Activated naive CD4-positive, alpha-beta T cell treated with anti-CD3 and anti-CD28 coated beads, Interleukin-2, amount 50 U/mL, for 24 hours (primary cell): Measurements from ENCODE around the gene KCNJ6.
"Not testable (repeated sequence)": the region's sequence is repeated elsewhere in the genome, so short reads cannot be mapped to it uniquely, and the experiment has no call there.

Experiments
- H3K27ac Mint-ChIP-seq: one replicate; pipeline ENCODE4 v1.8.0; 2021; ENCODE audit warnings: mild to moderate bottlenecking, mixed read lengths
- H3K27me3 Mint-ChIP-seq: one replicate; pipeline ENCODE4 v1.8.0; 2021; ENCODE audit warnings: mixed read lengths
- H3K36me3 Mint-ChIP-seq: one replicate; pipeline ENCODE4 v1.8.0; 2021; ENCODE audit warnings: mixed read lengths
- H3K4me1 Mint-ChIP-seq: one replicate; pipeline ENCODE4 v1.8.0; 2021; ENCODE audit warnings: mixed read lengths
- H3K4me3 Mint-ChIP-seq: one replicate; pipeline ENCODE4 v1.8.0; 2021; ENCODE audit warnings: mild to moderate bottlenecking, mixed read lengths
- H3K9me3 Mint-ChIP-seq: one replicate; pipeline ENCODE4 v1.8.0; 2021; ENCODE audit warnings: mixed read lengths

The KCNJ6 gene

DNA sequence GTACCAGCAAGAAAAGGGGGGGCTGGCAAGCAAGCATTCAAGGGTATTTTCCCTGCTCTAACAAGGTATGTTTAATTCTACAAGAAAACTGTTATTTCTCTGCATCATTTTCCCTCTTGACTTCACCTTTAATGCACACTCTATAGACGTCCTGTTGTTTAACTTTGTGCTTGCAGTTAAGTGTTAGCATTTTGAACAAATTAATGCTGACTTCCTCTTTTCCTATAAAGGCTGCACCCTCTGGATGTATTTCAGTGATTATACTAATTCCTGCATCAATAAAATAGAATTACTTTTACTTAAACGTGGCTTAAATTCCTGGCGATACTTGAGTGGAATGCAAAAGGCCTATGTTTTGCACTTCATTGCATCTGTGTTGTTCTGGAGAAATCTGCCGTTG, 183.3 kb downstream of the KCNJ6 start:
- Mint-ChIP-seq H3K4me3 (no peak overlapping the region), H3K27ac (no peak overlapping the region), H3K27me3 (peaks cover 15% of the 10 kb centered on the region), H3K36me3 (no peaks in the 10 kb centered on the region), H3K9me3 (no peaks in the 10 kb centered on the region), H3K4me1 (no peaks in the 10 kb centered on the region)

- Mint-ChIP-seq H3K36me3 (no peaks in the 10 kb centered on the region), H3K4me1 (no peaks in the 10 kb centered on the region), H3K27me3 (peaks cover 10% of the 10 kb centered on the region), H3K9me3 (no peaks in the 10 kb centered on the region), H3K4me3 (no peak overlapping the region), H3K27ac (no peak overlapping the region)
Observed at GRCh38 chr21:37724201-37724600, 192.1 kb downstream of the KCNJ6 start.

- Mint-ChIP-seq H3K4me3 (no peak overlapping the region), H3K27me3 (peaks cover 12% of the 10 kb centered on the region), H3K27ac (no peak overlapping the region), H3K36me3 (no peaks in the 10 kb centered on the region), H3K4me1 (no peaks in the 10 kb centered on the region), H3K9me3 (no peaks in the 10 kb centered on the region)
Observed at GRCh38 chr21:37717534-37717933, 198.7 kb downstream of the KCNJ6 start.

GRCh38 chr21:37712569-37712934, 203.7 kb downstream of the KCNJ6 start:
- not testable (repeated sequence) for H3K4me1 Mint-ChIP-seq, H3K9me3 Mint-ChIP-seq, H3K36me3 Mint-ChIP-seq, H3K27ac Mint-ChIP-seq, H3K4me3 Mint-ChIP-seq
- H3K27me3 Mint-ChIP-seq = peaks cover 16% of the 10 kb centered on the region

GRCh38 chr21:37711836-37712568, 204.3 kb downstream of the KCNJ6 start:
- H3K27me3 Mint-ChIP-seq = peaks cover 19% of the 10 kb centered on the region
- H3K4me1 Mint-ChIP-seq = no peaks in the 10 kb centered on the region
- no peaks in the 10 kb centered on the region for H3K36me3 Mint-ChIP-seq
- H3K9me3 Mint-ChIP-seq = no peaks in the 10 kb centered on the region
- H3K27ac Mint-ChIP-seq = no peak overlapping the region
- no peak overlapping the region for H3K4me3 Mint-ChIP-seq

- H3K4me1 Mint-ChIP-seq = no peaks in the 10 kb centered on the region
- H3K4me3 Mint-ChIP-seq = no peak overlapping the region
- H3K9me3 Mint-ChIP-seq = no peaks in the 10 kb centered on the region
- H3K36me3 Mint-ChIP-seq = no peaks in the 10 kb centered on the region
- peaks cover 19% of the 10 kb centered on the region for H3K27me3 Mint-ChIP-seq
- no peak overlapping the region for H3K27ac Mint-ChIP-seq
Observed at GRCh38 chr21:37711286-37711829, 204.9 kb downstream of the KCNJ6 start.

- no peaks in the 10 kb centered on the region for H3K9me3 Mint-ChIP-seq
- no peaks in the 10 kb centered on the region for H3K4me1 Mint-ChIP-seq
- H3K4me3 Mint-ChIP-seq = no peak overlapping the region
- peaks cover 19% of the 10 kb centered on the region for H3K27me3 Mint-ChIP-seq
- no peak overlapping the region for H3K27ac Mint-ChIP-seq
- H3K36me3 Mint-ChIP-seq = no peaks in the 10 kb centered on the region
Observed at GRCh38 chr21:37710546-37711285, 205.5 kb downstream of the KCNJ6 start.

DNA sequence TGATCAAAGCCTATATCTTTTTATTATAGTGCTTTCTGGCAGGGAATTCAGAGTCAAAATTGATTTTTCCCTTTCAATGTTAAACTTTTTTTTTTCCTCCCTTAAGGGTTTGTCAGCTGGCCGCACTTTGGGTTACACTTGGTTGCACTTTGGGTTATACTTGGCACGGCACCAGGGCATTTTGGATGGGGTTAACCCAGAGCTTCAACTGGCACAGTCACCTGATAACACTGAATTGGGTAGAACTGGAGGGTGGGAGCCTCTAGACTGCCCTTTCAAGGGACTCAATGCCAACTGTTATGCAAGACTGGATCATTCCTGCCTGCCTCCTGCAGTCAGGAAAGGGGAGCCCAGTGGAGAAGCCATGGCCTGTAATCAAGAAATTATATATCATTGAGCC, 211.5 kb downstream of the KCNJ6 start:
- H3K4me3 Mint-ChIP-seq = no peak overlapping the region
- no peaks in the 10 kb centered on the region for H3K4me1 Mint-ChIP-seq
- peaks cover 12% of the 10 kb centered on the region for H3K27me3 Mint-ChIP-seq
- no peaks in the 10 kb centered on the region for H3K36me3 Mint-ChIP-seq
- no peak overlapping the region for H3K27ac Mint-ChIP-seq
- H3K9me3 Mint-ChIP-seq = no peaks in the 10 kb centered on the region

GRCh38 chr21:37702241-37702640, 214.0 kb downstream of the KCNJ6 start:
- Mint-ChIP-seq H3K27me3 (peaks cover 4% of the 10 kb centered on the region), H3K27ac (no peak overlapping the region), H3K4me1 (no peaks in the 10 kb centered on the region), H3K36me3 (no peaks in the 10 kb centered on the region), H3K9me3 (no peaks in the 10 kb centered on the region), H3K4me3 (no peak overlapping the region)

DNA sequence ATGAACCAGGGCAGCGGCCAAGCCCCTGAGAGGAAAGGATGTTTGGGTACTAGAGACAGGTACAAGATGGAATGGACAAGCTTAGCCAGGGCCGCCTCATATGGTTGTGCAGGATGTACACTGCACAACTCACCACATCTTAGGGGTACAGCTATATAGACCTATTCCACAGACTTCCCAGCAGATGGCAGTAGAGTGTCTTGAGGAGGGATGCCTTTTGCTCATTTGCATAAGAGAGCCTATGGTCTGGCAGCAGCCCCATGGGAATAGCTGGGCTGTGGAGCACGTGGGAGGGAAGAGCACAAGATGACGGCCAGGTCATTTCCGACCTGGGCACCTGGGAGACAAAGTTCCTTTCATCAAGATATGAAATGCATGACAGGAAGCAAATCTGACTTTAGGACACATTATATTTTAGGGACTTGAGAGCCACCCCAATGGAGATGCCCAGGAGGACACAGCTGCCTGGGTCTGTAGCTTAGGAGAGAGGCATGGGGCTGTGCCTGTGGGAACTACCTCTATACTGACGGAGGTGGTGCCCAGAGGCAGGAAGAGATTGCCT, 215.5 kb downstream of the KCNJ6 start:
- H3K4me3 Mint-ChIP-seq = no peak overlapping the region
- no peaks in the 10 kb centered on the region for H3K4me1 Mint-ChIP-seq
- H3K36me3 Mint-ChIP-seq = no peaks in the 10 kb centered on the region
- H3K27me3 Mint-ChIP-seq = peaks cover 8% of the 10 kb centered on the region
- no peaks in the 10 kb centered on the region for H3K9me3 Mint-ChIP-seq
- no peak overlapping the region for H3K27ac Mint-ChIP-seq

DNA sequence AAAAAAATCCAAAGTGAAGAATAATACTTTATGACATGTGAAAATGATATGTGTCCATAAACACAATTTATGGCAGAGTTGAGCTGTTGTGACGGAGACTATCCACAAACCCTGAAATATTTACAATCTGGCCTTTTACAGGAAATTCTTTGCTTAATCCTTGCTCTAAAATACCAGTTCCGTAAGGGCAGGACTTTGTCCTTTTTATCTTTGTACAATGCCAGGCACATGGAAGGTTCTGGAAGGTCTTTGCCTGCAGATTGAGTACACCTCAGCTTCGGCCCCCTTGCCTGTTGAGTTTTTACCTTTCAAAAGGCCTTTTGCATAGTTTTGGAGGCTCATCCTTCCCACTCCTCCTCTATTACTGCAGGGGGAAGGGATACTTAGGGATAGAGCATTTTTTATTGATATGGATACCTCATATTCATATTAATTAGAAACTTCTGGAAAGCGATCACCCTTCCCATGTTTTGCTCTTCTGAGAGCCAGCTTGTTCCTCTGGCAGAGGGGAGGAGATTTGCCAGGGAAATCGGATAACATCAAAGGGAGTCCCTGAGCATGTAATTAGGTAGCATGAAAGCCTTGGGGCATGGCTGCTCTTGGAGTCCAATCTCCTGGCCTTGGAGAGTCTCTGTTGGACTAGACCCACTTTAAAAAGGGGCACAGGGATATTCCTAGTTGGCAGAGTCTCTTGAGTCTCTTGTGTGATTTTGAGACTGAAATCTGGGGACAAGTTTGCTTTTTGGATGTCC, 217.1 kb downstream of the KCNJ6 start:
- Mint-ChIP-seq H3K4me3 (no peak overlapping the region), H3K27me3 (peaks cover 8% of the 10 kb centered on the region), H3K9me3 (no peaks in the 10 kb centered on the region), H3K4me1 (no peaks in the 10 kb centered on the region), H3K27ac (no peak overlapping the region), H3K36me3 (no peaks in the 10 kb centered on the region)

DNA sequence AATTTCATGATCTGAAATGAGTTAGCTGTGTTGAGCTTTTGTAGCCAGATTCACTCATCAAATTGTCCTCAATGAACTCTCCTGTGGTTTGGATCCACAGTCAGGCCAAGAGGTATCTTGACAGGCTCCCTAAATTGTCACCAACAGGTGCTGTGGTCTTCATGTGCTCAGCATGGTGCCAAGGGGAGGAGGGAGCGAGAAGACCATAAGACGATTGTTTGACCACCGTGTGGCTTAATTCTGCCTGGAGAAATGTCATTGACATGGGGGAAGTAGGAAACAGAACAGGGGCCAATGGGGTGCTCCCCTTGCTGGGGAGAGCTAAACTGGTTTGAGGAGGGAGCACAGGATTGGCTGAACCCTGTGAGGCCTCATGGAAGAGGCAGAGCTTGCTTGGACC, 219.3 kb downstream of the KCNJ6 start:
- Mint-ChIP-seq H3K27me3 (peaks cover 10% of the 10 kb centered on the region), H3K9me3 (no peaks in the 10 kb centered on the region), H3K36me3 (no peaks in the 10 kb centered on the region), H3K4me1 (no peaks in the 10 kb centered on the region), H3K27ac (no peak overlapping the region), H3K4me3 (no peak overlapping the region)

- Mint-ChIP-seq H3K4me1 (no peaks in the 10 kb centered on the region), H3K27ac (no peak overlapping the region), H3K36me3 (no peaks in the 10 kb centered on the region), H3K4me3 (no peak overlapping the region), H3K9me3 (no peaks in the 10 kb centered on the region), H3K27me3 (peaks cover 10% of the 10 kb centered on the region)
Observed at GRCh38 chr21:37695111-37695510, 221.1 kb downstream of the KCNJ6 start.

DNA sequence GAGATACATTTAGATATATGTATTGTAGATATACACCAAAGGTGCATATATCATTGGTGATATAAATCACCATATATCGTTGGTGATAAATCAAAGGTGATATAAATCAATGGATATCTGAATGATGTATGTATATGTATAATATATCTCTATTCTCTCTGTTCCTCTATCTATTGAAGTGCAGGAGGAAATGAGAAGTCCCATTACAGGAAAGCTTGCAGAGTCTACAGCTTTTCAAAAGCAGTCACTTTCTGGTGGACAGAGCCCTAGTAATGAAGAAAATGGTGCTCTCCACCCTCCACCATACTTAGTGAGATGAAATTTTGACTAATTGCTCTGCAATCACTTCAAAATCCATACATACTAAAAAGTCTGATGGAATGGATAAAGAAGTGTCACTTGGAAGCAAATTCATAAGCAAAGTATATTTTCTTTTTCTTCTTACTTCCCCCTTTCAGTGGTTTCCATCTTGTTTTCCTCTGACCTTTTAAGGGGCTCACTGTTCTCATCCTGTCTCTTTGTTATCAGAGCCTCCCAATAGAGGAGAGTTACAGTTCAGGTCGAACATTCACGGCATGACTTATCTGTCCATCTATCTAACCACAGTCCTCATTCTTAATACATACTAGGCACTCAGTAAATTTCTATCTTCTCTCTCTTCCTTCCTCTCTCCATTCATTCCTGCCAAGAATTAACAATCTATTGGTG, 227.2 kb downstream of the KCNJ6 start:
- no peak overlapping the region for H3K4me3 Mint-ChIP-seq
- peaks cover 5% of the 10 kb centered on the region for H3K27me3 Mint-ChIP-seq
- H3K27ac Mint-ChIP-seq = no peak overlapping the region
- no peaks in the 10 kb centered on the region for H3K4me1 Mint-ChIP-seq
- H3K36me3 Mint-ChIP-seq = no peaks in the 10 kb centered on the region
- H3K9me3 Mint-ChIP-seq = no peaks in the 10 kb centered on the region
